Measurements from ENCODE around the gene CFAP74.

- TF ChIP-seq GATA2 (IDR thresholded peaks at IDR 0.05; ENCODE audit: low read depth, low read length) (no peak), GATA3 (IDR thresholded peaks at IDR 0.05; ENCODE audit: low read depth, low read length) (no peak)
Observed at GRCh38 chr1:1903224-1903623, 100.4 kb downstream of the CFAP74 start.
